Thoracic aorta (tissue), 2 donors: Measurements from ENCODE around the gene SLC39A11. TPM values are rescaled to one million over a fixed set of nuclear protein-coding genes. Genes with fewer than 3 reads are reported as not detected.

Experiments
- ATAC-seq: fragments of 150-250 bp; one replicate; pipeline ENCODE4 v1.8.0; 2017; ENCODE audit warnings: low read depth; ENCODE audit not compliant: insufficient number of reproducible peaks, low FRiP score
- DNase-seq: peaks from one replicate; pipeline ENCODE4 v3.0.0-alpha.2; 2020; ENCODE audit warnings: low spot score
- H3K27ac ChIP-seq, 2 donors: fragments of 200-600 bp; sonication (generic); 1 replicate in 1 of 2; 2 replicates in 1 of 2; pipeline ENCODE4 v1.5.1; 2016; ENCODE audit warnings: mild to moderate bottlenecking in 2 of 2, moderate library complexity in 2 of 2
- H3K27me3 ChIP-seq: fragments of 200-600 bp; sonication (generic); replicated peaks from 2 replicates; pipeline ENCODE4 v1.6.0; 2016; ENCODE audit warnings: mild to moderate bottlenecking; ENCODE audit not compliant: insufficient read depth
- H3K36me3 ChIP-seq: fragments of 200-600 bp; sonication (generic); one replicate; pipeline ENCODE4 v1.5.1; 2016
- H3K4me1 ChIP-seq, 2 donors: fragments of 200-600 bp; sonication (generic); 1 replicate in 1 of 2; 2 replicates in 1 of 2; pipeline versions ENCODE4 v1.5.1 to v1.6.0; 2016; ENCODE audit warnings: low read depth in 2 of 2, mild to moderate bottlenecking in 1 of 2; ENCODE audit not compliant: control insufficient read depth in 1 of 2
- H3K4me3 ChIP-seq: fragments of 200-600 bp; sonication (generic); 2 replicates; pipeline ENCODE4 v1.5.1; 2016; ENCODE audit warnings: mild to moderate bottlenecking
- H3K9me3 ChIP-seq: fragments of 200-600 bp; sonication (generic); 2 replicates; pipeline ENCODE4 v1.5.1; 2016
- total RNA-seq, 2 donors: library from RNA; depleted of rRNA; stranded (reverse); fragments of >200 nt; gene quantifications; one replicate each; pipeline versions ENCODE4 v1.1.0 to v1.2.3, GENCODE V29; 2016
- TF ChIP-seq, protein P1 (sequence below): fragments of 200-600 bp; sonication (generic); IDR thresholded peaks from one replicate; pipeline ENCODE4 v1.5.1; 2019; ENCODE audit warnings: antibody characterized with exemption

The SLC39A11 gene
- total RNA-seq, 2 donors from 2014 or later: 12.0 to 29.1 TPM

- Histone ChIP-seq H3K36me3 (no peaks in the 10 kb centered on the region), H3K9me3 (no peaks in the 10 kb centered on the region), H3K27me3 (no peaks in the 10 kb centered on the region), H3K4me3 (no peak overlapping the region), H3K27ac (peak overlapping the region; percentile 47 to 71), H3K4me1 (peaks cover 3 to 35% of the 10 kb centered on the region in 2 donors)
- TF ChIP-seq, protein P1, sequence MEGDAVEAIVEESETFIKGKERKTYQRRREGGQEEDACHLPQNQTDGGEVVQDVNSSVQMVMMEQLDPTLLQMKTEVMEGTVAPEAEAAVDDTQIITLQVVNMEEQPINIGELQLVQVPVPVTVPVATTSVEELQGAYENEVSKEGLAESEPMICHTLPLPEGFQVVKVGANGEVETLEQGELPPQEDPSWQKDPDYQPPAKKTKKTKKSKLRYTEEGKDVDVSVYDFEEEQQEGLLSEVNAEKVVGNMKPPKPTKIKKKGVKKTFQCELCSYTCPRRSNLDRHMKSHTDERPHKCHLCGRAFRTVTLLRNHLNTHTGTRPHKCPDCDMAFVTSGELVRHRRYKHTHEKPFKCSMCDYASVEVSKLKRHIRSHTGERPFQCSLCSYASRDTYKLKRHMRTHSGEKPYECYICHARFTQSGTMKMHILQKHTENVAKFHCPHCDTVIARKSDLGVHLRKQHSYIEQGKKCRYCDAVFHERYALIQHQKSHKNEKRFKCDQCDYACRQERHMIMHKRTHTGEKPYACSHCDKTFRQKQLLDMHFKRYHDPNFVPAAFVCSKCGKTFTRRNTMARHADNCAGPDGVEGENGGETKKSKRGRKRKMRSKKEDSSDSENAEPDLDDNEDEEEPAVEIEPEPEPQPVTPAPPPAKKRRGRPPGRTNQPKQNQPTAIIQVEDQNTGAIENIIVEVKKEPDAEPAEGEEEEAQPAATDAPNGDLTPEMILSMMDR: no peak
- DNase-seq (no peak), ATAC-seq (peak; percentile 31)
Observed at GRCh38 chr17:72598695-72599094, 493.8 kb downstream of the SLC39A11 start.

GRCh38 chr17:72597354-72598087 lies 495.0 kb downstream of the SLC39A11 start:
- no peak for DNase-seq

More at GRCh38 chr17:72597354-72598087, 495.0 kb downstream of the SLC39A11 start:
- ATAC-seq: no peak
- no peaks in the 10 kb centered on the region for H3K27me3 ChIP-seq
- H3K4me3 ChIP-seq: no peak overlapping the region
- TF ChIP-seq, protein P1: no peak
- H3K4me1 ChIP-seq: peaks cover 3 to 29% of the 10 kb centered on the region in 2 donors
- no peaks in the 10 kb centered on the region for H3K9me3 ChIP-seq
- H3K36me3 ChIP-seq: no peaks in the 10 kb centered on the region
- no peak overlapping the region for H3K27ac ChIP-seq

Other genes with a start within 250 kb of the SLC39A11 start
- gene SSTR2, start 72.3 kb upstream of the SLC39A11 start, total RNA-seq: 1 to 10 TPM in 1 of 2 donors, under 1 TPM in 1; 0.41 to 2.9 TPM
- 10 to 100 TPM; 32.1 to 34.1 TPM for gene COG1, start 100.4 kb upstream of the SLC39A11 start, total RNA-seq
- not detected for gene CPSF4L, start 169.2 kb upstream of the SLC39A11 start, total RNA-seq
- 100 to 1,000 TPM in 1 of 2 donors, 10 to 100 TPM in 1; 73.8 to 134 TPM for gene CDC42EP4, start 219.3 kb upstream of the SLC39A11 start, total RNA-seq